Measurements from ENCODE around the gene RCAN1.

The RCAN1 gene

DNA sequence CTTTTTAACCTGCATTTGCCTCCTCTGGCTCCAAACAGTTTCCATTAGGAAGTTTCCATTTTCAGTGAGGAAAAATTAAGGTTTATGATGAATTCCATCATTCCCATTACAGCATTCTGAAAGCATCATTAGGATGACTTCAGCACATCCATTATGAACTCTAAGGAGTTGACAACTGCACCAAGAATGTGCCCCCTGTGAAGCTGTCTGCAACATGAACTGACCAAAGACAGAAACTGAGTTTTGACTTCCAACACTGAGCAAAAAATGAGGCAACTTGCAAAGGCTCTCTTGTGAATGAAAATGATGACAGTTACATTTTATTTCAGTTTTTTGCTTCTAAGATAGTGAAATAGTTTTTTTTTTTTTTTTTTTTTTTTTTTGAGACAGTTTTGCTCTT is 84.7 kb downstream of the RCAN1 start:
- peaks cover 36% of the 10 kb centered on the region for H3K4me1 Mint-ChIP-seq
- ATAC-seq (no peak), DNase-seq (ENCODE audit: low spot score in 2 of 2) (no peak)
- no peaks in the 10 kb centered on the region for H3K9me3 Mint-ChIP-seq
- peaks cover 12% of the 10 kb centered on the region for H3K36me3 Mint-ChIP-seq
- peak overlapping the region; percentile 27 for H3K27ac Mint-ChIP-seq
- H3K4me3 Mint-ChIP-seq, result no peak overlapping the region

DNA sequence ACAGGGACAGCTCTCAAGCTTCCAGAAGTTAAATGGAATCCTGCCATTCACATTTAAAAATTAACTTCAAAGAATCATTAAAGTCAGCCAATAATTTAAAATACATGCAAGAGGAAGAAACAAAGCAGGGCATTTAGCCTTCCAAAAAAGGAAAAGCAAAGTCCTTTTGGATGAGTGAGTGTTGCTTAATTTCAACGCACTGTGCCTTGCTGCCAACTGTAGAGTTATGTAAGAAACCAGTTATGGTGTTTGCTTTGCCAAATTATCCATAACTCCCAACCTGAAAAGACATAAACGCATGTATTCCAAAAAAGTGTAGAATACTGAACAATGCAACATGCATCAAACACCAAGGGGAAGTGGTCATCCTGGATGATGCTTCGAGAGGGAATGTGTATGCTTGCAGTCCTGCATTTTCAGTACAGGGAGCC is 86.8 kb downstream of the RCAN1 start:
- no peak overlapping the region for H3K4me3 Mint-ChIP-seq
- H3K36me3 Mint-ChIP-seq, result peaks cover 12% of the 10 kb centered on the region
- ATAC-seq, result no peak
- peaks cover 25% of the 10 kb centered on the region for H3K4me1 Mint-ChIP-seq
- no peak for DNase-seq (ENCODE audit: low spot score in 2 of 2)
- no peaks in the 10 kb centered on the region for H3K9me3 Mint-ChIP-seq
- H3K27ac Mint-ChIP-seq, result no peak overlapping the region

DNA sequence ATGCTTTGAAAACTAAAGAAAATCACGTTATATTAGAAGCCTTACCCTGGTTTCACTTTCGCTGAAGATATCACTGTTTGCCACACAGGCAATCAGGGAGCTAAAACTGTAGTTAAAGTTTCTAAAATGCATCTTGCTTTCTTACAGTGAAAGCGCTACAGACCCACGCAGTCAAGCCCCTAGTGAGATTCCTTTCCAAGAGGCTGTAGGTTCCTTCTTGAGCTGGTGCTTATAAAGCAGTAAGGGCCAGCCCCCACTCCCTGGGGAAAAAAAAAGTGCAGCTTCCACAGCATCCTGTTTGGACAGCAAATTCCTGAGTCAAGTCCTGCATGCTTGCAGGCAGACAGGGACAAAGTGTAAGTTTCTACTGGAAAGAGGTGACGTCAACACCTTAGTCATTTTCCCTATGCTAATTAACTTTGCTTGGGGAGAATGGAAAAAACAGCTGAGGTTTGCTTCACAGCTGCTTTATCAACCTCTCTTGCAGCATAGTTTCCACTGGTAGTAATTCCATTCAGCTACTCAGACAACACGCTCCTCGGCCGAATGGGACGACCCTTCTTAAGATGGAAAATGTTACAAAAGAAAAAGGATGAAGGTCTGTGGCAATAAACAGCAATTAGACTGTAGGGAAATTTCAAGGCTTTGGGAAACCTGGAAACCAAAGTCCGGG is 88.2 kb downstream of the RCAN1 start:
- Mint-ChIP-seq H3K4me1 (peaks cover 25% of the 10 kb centered on the region), H3K27ac (peak overlapping the region; percentile 62), H3K4me3 (peak overlapping the region; percentile 49), H3K9me3 (no peaks in the 10 kb centered on the region), H3K36me3 (peaks cover 12% of the 10 kb centered on the region)
- ATAC-seq (peak; percentile 89), DNase-seq (ENCODE audit: low spot score in 2 of 2) (peak in 1 of 2 donors; percentile 55)

- Mint-ChIP-seq H3K27ac (peak overlapping the region; percentile 62), H3K4me1 (peaks cover 20% of the 10 kb centered on the region), H3K36me3 (peaks cover 12% of the 10 kb centered on the region), H3K4me3 (peak overlapping the region; percentile 49), H3K9me3 (no peaks in the 10 kb centered on the region)
- ATAC-seq (no peak), DNase-seq (ENCODE audit: low spot score in 2 of 2) (no peak)
Observed at GRCh38 chr21:34526241-34526617, 88.7 kb downstream of the RCAN1 start.

GRCh38 chr21:34524646-34525601 is 90.0 kb downstream of the RCAN1 start:
- DNase-seq (ENCODE audit: low spot score in 2 of 2) (no peak), ATAC-seq (no peak)
- Mint-ChIP-seq H3K9me3 (no peaks in the 10 kb centered on the region), H3K27ac (no peak overlapping the region), H3K4me1 (peaks cover 16% of the 10 kb centered on the region), H3K36me3 (peaks cover 18% of the 10 kb centered on the region), H3K4me3 (no peak overlapping the region)

DNA sequence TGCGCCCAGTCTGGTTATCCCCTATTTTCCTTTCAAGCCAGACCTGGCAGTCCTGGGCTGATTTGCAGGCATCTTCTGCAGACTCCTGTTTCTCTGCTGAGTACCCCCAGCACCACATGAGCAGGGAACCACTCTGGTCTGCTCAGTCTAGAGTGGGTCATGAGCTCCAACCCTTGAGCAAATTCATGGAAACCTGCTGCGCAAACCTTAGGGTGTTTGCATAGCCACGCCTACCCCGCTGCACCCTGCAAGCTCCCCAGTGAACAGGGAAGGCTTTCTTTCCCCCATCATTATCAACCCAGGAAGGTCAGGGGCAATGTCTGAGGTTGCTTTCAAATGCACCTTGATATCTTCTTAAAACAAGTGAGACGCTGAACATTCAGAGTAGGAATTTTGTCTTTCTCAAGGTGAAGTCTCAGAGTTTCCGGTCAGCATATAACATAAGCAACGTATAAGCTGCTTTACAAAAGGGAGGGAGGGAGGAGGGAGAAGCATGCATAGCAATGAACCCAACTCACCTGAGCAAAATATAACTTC is 91.8 kb downstream of the RCAN1 start:
- peaks cover 18% of the 10 kb centered on the region for H3K36me3 Mint-ChIP-seq
- no peak overlapping the region for H3K27ac Mint-ChIP-seq
- ATAC-seq, result no peak
- H3K4me1 Mint-ChIP-seq, result peaks cover 18% of the 10 kb centered on the region
- DNase-seq (ENCODE audit: low spot score in 2 of 2), result no peak
- H3K4me3 Mint-ChIP-seq, result no peak overlapping the region
- H3K9me3 Mint-ChIP-seq, result no peaks in the 10 kb centered on the region

DNA sequence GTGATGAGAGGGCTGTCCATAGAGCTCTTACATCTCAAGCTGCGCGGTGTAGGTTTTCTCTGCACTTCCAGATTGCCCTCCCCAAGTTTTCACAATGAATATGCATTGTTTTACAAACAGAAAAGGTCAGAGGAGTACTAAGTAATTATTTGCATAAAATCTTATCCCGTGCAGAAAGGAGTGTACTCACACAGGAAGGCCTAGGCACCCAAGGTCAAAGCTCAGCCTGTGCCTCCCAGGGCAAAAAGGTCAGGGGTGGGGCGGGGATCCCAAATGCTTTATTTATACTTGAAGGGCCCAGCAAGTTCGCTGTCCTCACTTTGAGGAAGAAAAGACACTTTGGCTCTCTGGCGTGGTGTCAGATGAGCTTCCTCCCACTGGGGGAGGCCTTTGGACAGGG is 92.6 kb downstream of the RCAN1 start:
- H3K9me3 Mint-ChIP-seq, result no peaks in the 10 kb centered on the region
- H3K27ac Mint-ChIP-seq, result no peak overlapping the region
- H3K36me3 Mint-ChIP-seq, result peaks cover 12% of the 10 kb centered on the region
- peaks cover 26% of the 10 kb centered on the region for H3K4me1 Mint-ChIP-seq
- H3K4me3 Mint-ChIP-seq, result no peak overlapping the region
- DNase-seq (ENCODE audit: low spot score in 2 of 2) (no peak), ATAC-seq (no peak)

DNA sequence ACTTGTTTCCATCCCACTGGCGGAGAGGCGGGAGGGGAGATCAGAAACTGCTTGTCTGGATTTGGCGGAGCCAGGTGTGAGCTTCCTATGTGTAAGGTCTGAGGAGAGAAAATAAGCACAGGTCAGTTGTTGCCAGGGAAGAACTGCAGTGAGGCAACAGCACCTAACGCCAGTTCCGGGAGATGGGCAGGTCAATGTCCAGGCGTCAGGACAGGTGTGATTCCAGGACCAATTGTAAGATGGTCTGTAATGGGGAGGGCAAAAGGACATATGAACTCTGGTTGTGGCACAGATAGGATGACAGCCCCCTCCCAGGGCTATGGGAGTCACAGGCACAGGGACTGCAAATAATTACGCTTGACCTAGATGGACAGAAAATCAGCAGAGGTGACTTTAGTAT is 93.4 kb downstream of the RCAN1 start:
- no peak for DNase-seq (ENCODE audit: low spot score in 2 of 2)
- Mint-ChIP-seq H3K9me3 (no peaks in the 10 kb centered on the region), H3K36me3 (peaks cover 6% of the 10 kb centered on the region), H3K4me3 (no peak overlapping the region), H3K27ac (no peak overlapping the region), H3K4me1 (peaks cover 22% of the 10 kb centered on the region)
- ATAC-seq, result no peak

- no peak overlapping the region for H3K27ac Mint-ChIP-seq
Observed at GRCh38 chr21:34520764-34521508, 94.0 kb downstream of the RCAN1 start.

GRCh38 chr21:34520281-34520680 is 94.6 kb downstream of the RCAN1 start:
- DNase-seq (ENCODE audit: low spot score in 2 of 2), result no peak
- no peaks in the 10 kb centered on the region for H3K9me3 Mint-ChIP-seq
- peaks cover 18% of the 10 kb centered on the region for H3K4me1 Mint-ChIP-seq
- peaks cover 6% of the 10 kb centered on the region for H3K36me3 Mint-ChIP-seq
- no peak overlapping the region for H3K4me3 Mint-ChIP-seq
- H3K27ac Mint-ChIP-seq, result no peak overlapping the region
- no peak for ATAC-seq

More at GRCh38 chr21:34520764-34521508, 94.0 kb downstream of the RCAN1 start:
- H3K4me1 Mint-ChIP-seq, result peaks cover 18% of the 10 kb centered on the region
- DNase-seq (ENCODE audit: low spot score in 2 of 2) (no peak), ATAC-seq (no peak)
- H3K9me3 Mint-ChIP-seq, result no peaks in the 10 kb centered on the region
- no peak overlapping the region for H3K4me3 Mint-ChIP-seq
- peaks cover 6% of the 10 kb centered on the region for H3K36me3 Mint-ChIP-seq

GRCh38 chr21:34519694-34520093 is 95.2 kb downstream of the RCAN1 start:
- no peak overlapping the region for H3K27ac Mint-ChIP-seq
- DNase-seq (ENCODE audit: low spot score in 2 of 2) (no peak), ATAC-seq (no peak)
- H3K9me3 Mint-ChIP-seq, result no peaks in the 10 kb centered on the region
- H3K36me3 Mint-ChIP-seq, result peaks cover 6% of the 10 kb centered on the region
- H3K4me3 Mint-ChIP-seq, result no peak overlapping the region
- H3K4me1 Mint-ChIP-seq, result peaks cover 12% of the 10 kb centered on the region

GRCh38 chr21:34519016-34519415 is 95.9 kb downstream of the RCAN1 start:
- ATAC-seq (no peak), DNase-seq (ENCODE audit: low spot score in 2 of 2) (no peak)
- Mint-ChIP-seq H3K27ac (no peak overlapping the region), H3K4me1 (peaks cover 10% of the 10 kb centered on the region), H3K9me3 (no peaks in the 10 kb centered on the region), H3K4me3 (no peak overlapping the region), H3K36me3 (peaks cover 6% of the 10 kb centered on the region)

- no peak for ATAC-seq
- H3K9me3 Mint-ChIP-seq, result no peaks in the 10 kb centered on the region
Observed at GRCh38 chr21:34518301-34518700, 96.6 kb downstream of the RCAN1 start.

GRCh38 chr21:34517491-34518245 is 97.2 kb downstream of the RCAN1 start:
- ATAC-seq (peak; percentile 72), DNase-seq (ENCODE audit: low spot score in 2 of 2) (no peak)
- peaks cover 6% of the 10 kb centered on the region for H3K36me3 Mint-ChIP-seq
- no peak overlapping the region for H3K27ac Mint-ChIP-seq
- peaks cover 10% of the 10 kb centered on the region for H3K4me1 Mint-ChIP-seq
- no peaks in the 10 kb centered on the region for H3K9me3 Mint-ChIP-seq
- H3K4me3 Mint-ChIP-seq, result no peak overlapping the region

More at GRCh38 chr21:34518301-34518700, 96.6 kb downstream of the RCAN1 start:
- no peak overlapping the region for H3K27ac Mint-ChIP-seq
- no peak overlapping the region for H3K4me3 Mint-ChIP-seq
- no peak for DNase-seq (ENCODE audit: low spot score in 2 of 2)
- H3K4me1 Mint-ChIP-seq, result peaks cover 10% of the 10 kb centered on the region
- peaks cover 6% of the 10 kb centered on the region for H3K36me3 Mint-ChIP-seq
